Smooth muscle cell of bladder (primary cell): ENCODE measurements around the gene OTUD3. TPM values are rescaled to one million over a fixed set of nuclear protein-coding genes. Genes with fewer than 3 reads are reported as not detected.

Experiments
- total RNA-seq: library from RNA; depleted of rRNA; stranded (reverse); fragments of >200 nt; gene quantifications from 2 replicates; pipeline ENCODE4 v1.2.3, GENCODE V29; 2014

The OTUD3 gene
- total RNA-seq, result 4.1 and 7.0 TPM in 2 replicates

GRCh38 chr1:19882111-19883071 is at the start of gene OTUD3:
TSS of gene OTUD3 (plus strand) at chr1:19882395. CDS start at chr1:19882514, 119 bp downstream.

GRCh38 chr1:19923137-19923952 is 41.1 kb downstream of the OTUD3 start, which contains the start of gene PLA2G2E:
TSS of gene PLA2G2E (minus strand) at chr1:19923617. CDS start at chr1:19923559, 58 bp downstream.

Other genes with a start within 250 kb of the OTUD3 start
- 176 and 224 TPM in 2 replicates for gene NBL1, start 238.1 kb upstream of the OTUD3 start, total RNA-seq
- gene HTR6, start 217.5 kb upstream of the OTUD3 start, total RNA-seq, result not detected in 2 replicates
- gene TMCO4, start 82.5 kb upstream of the OTUD3 start, total RNA-seq, result 11.7 and 13.2 TPM in 2 replicates
- not detected in 2 replicates for gene RNF186, start 67.1 kb upstream of the OTUD3 start, total RNA-seq
- not detected in 2 replicates for gene PLA2G2E, start 41.2 kb downstream of the OTUD3 start, total RNA-seq
- 0.28 and 0.46 TPM in 2 replicates for gene PLA2G2A, start 97.2 kb downstream of the OTUD3 start, total RNA-seq
- gene PLA2G5, start 187.8 kb downstream of the OTUD3 start, total RNA-seq, result 0.92 TPM in 1 of 2 replicates, not detected in the other
- gene PLA2G2D, start 237.1 kb downstream of the OTUD3 start, total RNA-seq, result not detected in 2 replicates